ENCODE measurements around the gene SAMD5.
"Not testable (repeated sequence)": the region's sequence is repeated elsewhere in the genome, so short reads cannot be mapped to it uniquely, and the experiment has no call there.

DNA sequence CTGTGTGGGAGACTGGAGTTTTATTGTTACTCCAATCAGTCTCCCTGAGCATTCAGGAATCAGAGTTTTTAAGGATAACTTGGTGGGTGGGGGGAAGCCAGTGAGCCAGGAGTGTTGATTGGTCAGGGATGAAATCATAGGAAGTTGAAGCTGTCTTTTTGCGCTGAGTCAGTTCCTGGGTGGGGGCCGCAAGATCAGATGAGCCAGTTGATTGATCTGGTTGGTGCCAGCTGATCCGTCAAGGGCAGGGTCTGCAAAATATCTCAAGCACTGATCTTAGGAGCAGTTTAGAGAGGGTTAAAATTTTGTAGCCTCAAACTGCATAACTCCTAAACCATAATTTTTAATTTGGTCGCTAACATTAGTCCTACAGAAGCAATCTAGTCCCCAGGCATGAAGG is 33.9 kb downstream of the SAMD5 start:
- TF ChIP-seq, protein P1, sequence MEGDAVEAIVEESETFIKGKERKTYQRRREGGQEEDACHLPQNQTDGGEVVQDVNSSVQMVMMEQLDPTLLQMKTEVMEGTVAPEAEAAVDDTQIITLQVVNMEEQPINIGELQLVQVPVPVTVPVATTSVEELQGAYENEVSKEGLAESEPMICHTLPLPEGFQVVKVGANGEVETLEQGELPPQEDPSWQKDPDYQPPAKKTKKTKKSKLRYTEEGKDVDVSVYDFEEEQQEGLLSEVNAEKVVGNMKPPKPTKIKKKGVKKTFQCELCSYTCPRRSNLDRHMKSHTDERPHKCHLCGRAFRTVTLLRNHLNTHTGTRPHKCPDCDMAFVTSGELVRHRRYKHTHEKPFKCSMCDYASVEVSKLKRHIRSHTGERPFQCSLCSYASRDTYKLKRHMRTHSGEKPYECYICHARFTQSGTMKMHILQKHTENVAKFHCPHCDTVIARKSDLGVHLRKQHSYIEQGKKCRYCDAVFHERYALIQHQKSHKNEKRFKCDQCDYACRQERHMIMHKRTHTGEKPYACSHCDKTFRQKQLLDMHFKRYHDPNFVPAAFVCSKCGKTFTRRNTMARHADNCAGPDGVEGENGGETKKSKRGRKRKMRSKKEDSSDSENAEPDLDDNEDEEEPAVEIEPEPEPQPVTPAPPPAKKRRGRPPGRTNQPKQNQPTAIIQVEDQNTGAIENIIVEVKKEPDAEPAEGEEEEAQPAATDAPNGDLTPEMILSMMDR (IDR thresholded peaks at IDR 0.05 in 2 of 3, conservative IDR thresholded peaks at IDR 0.05 in 1 of 3; ENCODE audit: borderline replicate concordance in 1 of 3, insufficient read depth in 1 of 3, low read depth in 2 of 3, low read length in 2 of 3) = not testable (repeated sequence)
- TF ChIP-seq ZNF274 (IDR thresholded peaks at IDR 0.05; ENCODE audit: low read depth, low read length); SP1 (IDR thresholded peaks at IDR 0.05; ENCODE audit: low read depth); CEBPB (IDR thresholded peaks at IDR 0.05; ENCODE audit: low read depth); EZH2phosphoT487 (IDR thresholded peaks at IDR 0.05; ENCODE audit: borderline replicate concordance); EZH2 (IDR thresholded peaks at IDR 0.05); YY1 (IDR thresholded peaks at IDR 0.05; ENCODE audit: extremely low read depth, insufficient replicate concordance, low read depth, low read length): not testable (repeated sequence)
